Measurements from ENCODE around the gene IPO4.

Gene IPO4

GRCh38 chr14:24171422-24172260 is 17.0 kb downstream of the IPO4 start, which contains the start of gene REC8:
Gene REC8, plus strand, starts transcription at chr14:24172080. Its CDS starts 473 bp downstream, at chr14:24172553.
- no peak for DNase-seq

GRCh38 chr14:24167469-24168114 is 21.0 kb downstream of the IPO4 start:
- no peak for DNase-seq

- no peak for DNase-seq
These were observed 22.8 kb downstream of the IPO4 start for GRCh38 chr14:24165785-24166184.

- DNase-seq = no peak
These were observed 24.1 kb downstream of the IPO4 start for GRCh38 chr14:24164518-24164991.

GRCh38 chr14:24162093-24162492 is 26.5 kb downstream of the IPO4 start:
- no peak for DNase-seq

- peak; percentile 92 for DNase-seq
These were observed 27.5 kb downstream of the IPO4 start, which contains the start of gene IRF9 for GRCh38 chr14:24160850-24161804. Gene IRF9, plus strand, starts transcription at chr14:24161265. Its CDS starts 880 bp downstream, at chr14:24162145.

- no peak for DNase-seq
These were observed 28.1 kb downstream of the IPO4 start for GRCh38 chr14:24160499-24160849.

- DNase-seq = no peak
These were observed 28.7 kb downstream of the IPO4 start for GRCh38 chr14:24159777-24160498.

- no peak for DNase-seq
These were observed 31.3 kb downstream of the IPO4 start for GRCh38 chr14:24157331-24157730.

- DNase-seq = no peak
These were observed 31.8 kb downstream of the IPO4 start for GRCh38 chr14:24156840-24157239.

- DNase-seq = no peak
These were observed 33.5 kb downstream of the IPO4 start for GRCh38 chr14:24155100-24155499.

- DNase-seq = no peak
These were observed 37.1 kb downstream of the IPO4 start for GRCh38 chr14:24151404-24152080.

- DNase-seq = no peak
These were observed 37.6 kb downstream of the IPO4 start for GRCh38 chr14:24150993-24151392.

- no peak for DNase-seq
These were observed 38.0 kb downstream of the IPO4 start for GRCh38 chr14:24150567-24150966.

- no peak for DNase-seq
These were observed 38.6 kb downstream of the IPO4 start for GRCh38 chr14:24150061-24150460.

- DNase-seq = no peak
These were observed 39.2 kb downstream of the IPO4 start for GRCh38 chr14:24149302-24149969.

GRCh38 chr14:24147761-24148428 is 40.7 kb downstream of the IPO4 start:
- DNase-seq = no peak

- peak; percentile 98 for DNase-seq
These were observed 41.4 kb downstream of the IPO4 start, which contains the start of gene RNF31 for GRCh38 chr14:24146978-24147760. Gene RNF31, plus strand, starts transcription at chr14:24147498. Its CDS starts 201 bp downstream, at chr14:24147699.

GRCh38 chr14:24146453-24146977 is 42.1 kb downstream of the IPO4 start, which contains the start of gene PSME2:
Gene PSME2, minus strand, starts transcription at chr14:24146610. Its CDS starts 29 bp downstream, at chr14:24146581.
- DNase-seq = peak; percentile 90

Measured in amniotic stem cell (primary cell).